ENCODE data around the gene CAPN5. TPM values are rescaled to one million over a fixed set of nuclear protein-coding genes. Genes with fewer than 3 reads are reported as not detected.
A peak's percentile ranks its signal among the peaks of the same experiment; 100 is the strongest.

Gene CAPN5
- total and polyA plus RNA-seq, 2 donors (not counting 1 experiment from before 2014, with no cell fraction given) = 17.5 to 20.4 TPM

DNA sequence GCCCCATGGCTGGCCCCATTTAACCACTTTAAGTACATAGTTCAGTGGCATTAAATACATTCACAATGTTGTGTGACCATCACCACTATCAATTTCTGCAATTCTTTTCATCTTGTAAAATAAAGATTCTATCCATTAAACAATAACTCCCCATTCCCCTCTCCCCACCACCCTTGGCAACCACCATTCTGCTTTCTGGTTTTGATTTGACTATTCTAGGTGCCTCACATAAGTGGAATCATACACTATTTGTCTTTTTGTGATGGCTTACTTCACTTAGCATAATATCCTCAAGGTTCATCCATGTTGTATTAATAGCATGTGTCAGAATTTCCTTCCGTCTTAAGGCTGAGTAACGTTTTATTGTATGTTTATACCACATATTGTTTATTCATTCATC is 68.3 kb downstream of the CAPN5 start:
- TF ChIP-seq, protein P1, sequence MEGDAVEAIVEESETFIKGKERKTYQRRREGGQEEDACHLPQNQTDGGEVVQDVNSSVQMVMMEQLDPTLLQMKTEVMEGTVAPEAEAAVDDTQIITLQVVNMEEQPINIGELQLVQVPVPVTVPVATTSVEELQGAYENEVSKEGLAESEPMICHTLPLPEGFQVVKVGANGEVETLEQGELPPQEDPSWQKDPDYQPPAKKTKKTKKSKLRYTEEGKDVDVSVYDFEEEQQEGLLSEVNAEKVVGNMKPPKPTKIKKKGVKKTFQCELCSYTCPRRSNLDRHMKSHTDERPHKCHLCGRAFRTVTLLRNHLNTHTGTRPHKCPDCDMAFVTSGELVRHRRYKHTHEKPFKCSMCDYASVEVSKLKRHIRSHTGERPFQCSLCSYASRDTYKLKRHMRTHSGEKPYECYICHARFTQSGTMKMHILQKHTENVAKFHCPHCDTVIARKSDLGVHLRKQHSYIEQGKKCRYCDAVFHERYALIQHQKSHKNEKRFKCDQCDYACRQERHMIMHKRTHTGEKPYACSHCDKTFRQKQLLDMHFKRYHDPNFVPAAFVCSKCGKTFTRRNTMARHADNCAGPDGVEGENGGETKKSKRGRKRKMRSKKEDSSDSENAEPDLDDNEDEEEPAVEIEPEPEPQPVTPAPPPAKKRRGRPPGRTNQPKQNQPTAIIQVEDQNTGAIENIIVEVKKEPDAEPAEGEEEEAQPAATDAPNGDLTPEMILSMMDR (conservative IDR thresholded peaks at IDR 0.05 in 1 of 2, IDR thresholded peaks at IDR 0.05 in 1 of 2; ENCODE audit: low read depth in 1 of 2, low read length in 2 of 2) = no peak
- no peak for TF ChIP-seq EZH2 (IDR thresholded peaks at IDR 0.05; ENCODE audit: low read length, missing control alignments)
- Histone ChIP-seq H3K9ac (ENCODE audit: insufficient read depth, low read length) (no peak overlapping the region), H3K27me3 (ENCODE audit: control insufficient read depth, insufficient read depth, low read length) (peaks cover 3% of the 10 kb centered on the region), H3K4me1 (ENCODE audit: control insufficient read depth, extremely low read depth, insufficient read depth, low read length) (peaks cover 6% of the 10 kb centered on the region), H3K4me2 (ENCODE audit: extremely low read depth, insufficient read depth, low read length) (no peak overlapping the region), H4K20me1 (ENCODE audit: control insufficient read depth, extremely low read depth, insufficient read depth, low read length) (no peaks in the 10 kb centered on the region), H2AFZ (ENCODE audit: low read length) (no peak overlapping the region), H3K9me3 (ENCODE audit: control insufficient read depth, insufficient read depth, low read depth, low read length) (no peaks in the 10 kb centered on the region), H3K79me2 (ENCODE audit: control insufficient read depth, insufficient read depth, low read length) (no peaks in the 10 kb centered on the region), H3K4me3 (replicated peaks in 1 of 4; ENCODE audit: control extremely low read depth in 1 of 4, insufficient read depth in 1 of 4, low read depth in 3 of 4, low read length in 4 of 4) (no peak overlapping the region), H3K27ac (ENCODE audit: insufficient read depth, low read length) (no peak overlapping the region), H3K36me3 (ENCODE audit: control insufficient read depth, insufficient read depth, low read length) (no peaks in the 10 kb centered on the region)
- no peak for DNase-seq (ENCODE audit: low read depth in 2 of 2)

DNA sequence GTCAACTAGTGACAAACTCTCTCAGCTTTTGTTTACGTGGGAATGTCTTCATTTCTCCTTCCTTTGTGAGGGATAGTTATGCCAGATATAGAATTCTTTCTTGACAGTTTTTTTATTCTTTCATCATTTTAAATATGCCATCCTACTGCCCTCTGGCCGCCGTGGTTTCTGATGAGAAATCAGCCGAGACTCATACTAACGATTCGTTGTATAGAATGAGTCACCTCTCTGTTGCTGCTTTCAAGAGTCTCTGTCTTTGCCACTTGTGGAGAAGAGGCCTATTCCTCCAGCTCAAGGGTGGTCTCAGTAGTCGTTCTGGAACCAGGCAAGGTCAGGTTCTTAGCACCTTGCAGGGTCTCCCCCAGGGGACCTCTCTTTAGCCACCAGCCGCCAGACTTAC is 69.3 kb downstream of the CAPN5 start:
- peak; percentile 44 to 60 for DNase-seq (ENCODE audit: low read depth in 2 of 2)
- H3K27me3 ChIP-seq (ENCODE audit: control insufficient read depth, insufficient read depth, low read length) = peaks cover 3% of the 10 kb centered on the region
- H3K9me3 ChIP-seq (ENCODE audit: control insufficient read depth, insufficient read depth, low read depth, low read length) = no peaks in the 10 kb centered on the region
- H3K4me3 ChIP-seq (replicated peaks in 1 of 4; ENCODE audit: control extremely low read depth in 1 of 4, insufficient read depth in 1 of 4, low read depth in 3 of 4, low read length in 4 of 4) = no peak overlapping the region
- H2AFZ ChIP-seq (ENCODE audit: low read length) = no peak overlapping the region
- no peaks in the 10 kb centered on the region for H4K20me1 ChIP-seq (ENCODE audit: control insufficient read depth, extremely low read depth, insufficient read depth, low read length)
- no peak overlapping the region for H3K27ac ChIP-seq (ENCODE audit: insufficient read depth, low read length)
- peaks cover 3% of the 10 kb centered on the region for H3K4me1 ChIP-seq (ENCODE audit: control insufficient read depth, extremely low read depth, insufficient read depth, low read length)
- H3K36me3 ChIP-seq (ENCODE audit: control insufficient read depth, insufficient read depth, low read length) = no peaks in the 10 kb centered on the region
- no peak overlapping the region for H3K9ac ChIP-seq (ENCODE audit: insufficient read depth, low read length)
- H3K79me2 ChIP-seq (ENCODE audit: control insufficient read depth, insufficient read depth, low read length) = no peaks in the 10 kb centered on the region
- no peak overlapping the region for H3K4me2 ChIP-seq (ENCODE audit: extremely low read depth, insufficient read depth, low read length)
- TF ChIP-seq, protein P1 (conservative IDR thresholded peaks at IDR 0.05 in 1 of 2, IDR thresholded peaks at IDR 0.05 in 1 of 2; ENCODE audit: low read depth in 1 of 2, low read length in 2 of 2) = no peak
- TF ChIP-seq EZH2 (IDR thresholded peaks at IDR 0.05; ENCODE audit: low read length, missing control alignments) = no peak

DNA sequence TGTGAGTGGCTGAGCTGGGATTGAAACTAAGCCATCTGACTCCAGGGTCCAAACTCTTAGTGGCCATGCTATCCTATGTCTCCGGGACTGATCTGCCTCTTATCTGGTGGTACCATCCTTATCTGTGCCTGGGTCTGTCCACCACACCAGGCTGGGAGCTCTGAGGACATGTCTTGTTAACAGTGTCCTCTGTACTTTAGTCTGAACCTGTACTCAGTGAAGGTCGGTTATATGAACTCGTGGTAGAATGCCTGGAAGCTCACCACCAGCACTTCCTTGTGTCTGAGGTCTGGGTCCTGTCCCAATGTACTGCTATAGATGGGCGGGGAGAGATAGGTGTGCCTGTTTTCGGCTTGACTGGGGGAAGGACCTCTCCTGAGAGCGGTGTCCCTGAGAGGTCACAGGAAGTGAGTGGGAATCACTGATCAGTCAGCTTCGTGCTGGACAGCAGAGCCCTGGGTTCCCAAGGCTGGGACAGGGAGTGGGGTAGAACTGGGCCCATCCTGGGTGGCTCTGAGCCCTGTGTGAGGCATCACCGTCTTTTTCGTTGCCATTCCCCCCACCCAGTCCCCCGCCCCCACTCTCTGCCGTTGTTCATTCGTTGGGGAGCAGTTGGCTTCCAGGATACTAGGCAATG is 70.1 kb downstream of the CAPN5 start:
- Histone ChIP-seq H3K9me3 (ENCODE audit: control insufficient read depth, insufficient read depth, low read depth, low read length) (no peaks in the 10 kb centered on the region), H3K36me3 (ENCODE audit: control insufficient read depth, insufficient read depth, low read length) (no peaks in the 10 kb centered on the region), H3K4me1 (ENCODE audit: control insufficient read depth, extremely low read depth, insufficient read depth, low read length) (peaks cover 2% of the 10 kb centered on the region), H3K4me2 (ENCODE audit: extremely low read depth, insufficient read depth, low read length) (no peak overlapping the region), H4K20me1 (ENCODE audit: control insufficient read depth, extremely low read depth, insufficient read depth, low read length) (no peaks in the 10 kb centered on the region), H3K9ac (ENCODE audit: insufficient read depth, low read length) (no peak overlapping the region), H3K27ac (ENCODE audit: insufficient read depth, low read length) (no peak overlapping the region), H3K27me3 (ENCODE audit: control insufficient read depth, insufficient read depth, low read length) (peaks cover 3% of the 10 kb centered on the region), H3K4me3 (replicated peaks in 1 of 4; ENCODE audit: control extremely low read depth in 1 of 4, insufficient read depth in 1 of 4, low read depth in 3 of 4, low read length in 4 of 4) (no peak overlapping the region), H2AFZ (ENCODE audit: low read length) (no peak overlapping the region), H3K79me2 (ENCODE audit: control insufficient read depth, insufficient read depth, low read length) (no peaks in the 10 kb centered on the region)
- DNase-seq (ENCODE audit: low read depth in 2 of 2) = no peak
- no peak for TF ChIP-seq EZH2 (IDR thresholded peaks at IDR 0.05; ENCODE audit: low read length, missing control alignments)

Data from fibroblast of lung (primary cell).